Measurements from ENCODE around the gene DDR2.

- TF ChIP-seq EZH2 (IDR thresholded peaks at IDR 0.05; ENCODE audit: insufficient read depth, poor library complexity, severe bottlenecking) (no peak), EZH2phosphoT487 (IDR thresholded peaks at IDR 0.05; ENCODE audit: insufficient read depth, low read depth) (no peak)
Observed at GRCh38 chr1:162704673-162705424, 72.6 kb downstream of the DDR2 start.
